Measurements from ENCODE around the gene FEM1A.
"Not testable (repeated sequence)": the region's sequence is repeated elsewhere in the genome, so short reads cannot be mapped to it uniquely, and the experiment has no call there.

FEM1A gene, protein sequence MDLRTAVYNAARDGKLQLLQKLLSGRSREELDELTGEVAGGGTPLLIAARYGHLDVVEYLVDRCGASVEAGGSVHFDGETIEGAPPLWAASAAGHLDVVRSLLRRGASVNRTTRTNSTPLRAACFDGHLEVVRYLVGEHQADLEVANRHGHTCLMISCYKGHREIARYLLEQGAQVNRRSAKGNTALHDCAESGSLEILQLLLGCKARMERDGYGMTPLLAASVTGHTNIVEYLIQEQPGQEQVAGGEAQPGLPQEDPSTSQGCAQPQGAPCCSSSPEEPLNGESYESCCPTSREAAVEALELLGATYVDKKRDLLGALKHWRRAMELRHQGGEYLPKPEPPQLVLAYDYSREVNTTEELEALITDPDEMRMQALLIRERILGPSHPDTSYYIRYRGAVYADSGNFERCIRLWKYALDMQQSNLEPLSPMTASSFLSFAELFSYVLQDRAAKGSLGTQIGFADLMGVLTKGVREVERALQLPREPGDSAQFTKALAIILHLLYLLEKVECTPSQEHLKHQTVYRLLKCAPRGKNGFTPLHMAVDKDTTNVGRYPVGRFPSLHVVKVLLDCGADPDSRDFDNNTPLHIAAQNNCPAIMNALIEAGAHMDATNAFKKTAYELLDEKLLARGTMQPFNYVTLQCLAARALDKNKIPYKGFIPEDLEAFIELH

DNA sequence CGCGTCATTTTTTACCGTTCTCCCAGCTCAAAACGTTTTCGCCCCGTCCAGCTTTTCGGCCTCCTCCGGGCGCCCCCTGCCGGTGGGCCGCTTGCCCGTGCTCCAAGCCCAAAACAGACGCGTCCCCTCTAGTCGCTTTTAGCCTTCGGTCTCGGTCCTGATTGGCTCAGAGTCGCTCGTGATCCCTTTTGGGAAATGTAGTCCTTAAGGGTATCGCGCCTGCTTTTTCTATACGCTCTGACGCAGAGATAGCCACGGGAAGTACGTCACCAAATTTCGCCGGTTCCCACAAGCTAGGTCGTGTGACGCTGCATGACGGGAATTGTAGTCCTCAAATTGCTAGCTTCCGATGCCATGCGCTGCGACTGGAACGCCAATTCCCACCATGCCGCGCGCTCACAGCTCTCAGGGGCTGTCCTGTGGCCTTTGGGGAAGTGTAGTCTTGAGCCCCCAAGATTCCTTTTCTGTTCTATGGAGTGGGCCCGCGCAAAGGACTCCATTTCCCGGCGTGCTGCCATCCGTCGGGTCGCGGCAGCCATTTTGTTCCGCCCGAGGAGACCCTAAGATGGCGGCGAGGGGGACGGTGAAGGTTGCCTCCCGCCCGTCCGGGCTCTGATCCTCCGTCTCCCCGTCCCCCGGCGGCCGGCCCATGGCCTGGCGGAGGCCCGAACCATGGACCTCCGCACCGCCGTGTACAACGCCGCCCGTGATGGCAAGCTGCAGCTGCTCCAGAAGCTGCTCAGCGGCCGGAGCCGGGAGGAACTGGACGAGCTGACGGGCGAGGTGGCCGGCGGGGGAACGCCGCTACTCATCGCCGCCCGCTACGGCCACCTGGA lies at the start of gene FEM1A:
Gene FEM1A, plus strand, starts transcription at position 552 of the 836 bp plus-strand sequence. Its CDS starts 121 bp downstream, at position 673.
- peak; percentile 98 to 99 for DNase-seq

DNA sequence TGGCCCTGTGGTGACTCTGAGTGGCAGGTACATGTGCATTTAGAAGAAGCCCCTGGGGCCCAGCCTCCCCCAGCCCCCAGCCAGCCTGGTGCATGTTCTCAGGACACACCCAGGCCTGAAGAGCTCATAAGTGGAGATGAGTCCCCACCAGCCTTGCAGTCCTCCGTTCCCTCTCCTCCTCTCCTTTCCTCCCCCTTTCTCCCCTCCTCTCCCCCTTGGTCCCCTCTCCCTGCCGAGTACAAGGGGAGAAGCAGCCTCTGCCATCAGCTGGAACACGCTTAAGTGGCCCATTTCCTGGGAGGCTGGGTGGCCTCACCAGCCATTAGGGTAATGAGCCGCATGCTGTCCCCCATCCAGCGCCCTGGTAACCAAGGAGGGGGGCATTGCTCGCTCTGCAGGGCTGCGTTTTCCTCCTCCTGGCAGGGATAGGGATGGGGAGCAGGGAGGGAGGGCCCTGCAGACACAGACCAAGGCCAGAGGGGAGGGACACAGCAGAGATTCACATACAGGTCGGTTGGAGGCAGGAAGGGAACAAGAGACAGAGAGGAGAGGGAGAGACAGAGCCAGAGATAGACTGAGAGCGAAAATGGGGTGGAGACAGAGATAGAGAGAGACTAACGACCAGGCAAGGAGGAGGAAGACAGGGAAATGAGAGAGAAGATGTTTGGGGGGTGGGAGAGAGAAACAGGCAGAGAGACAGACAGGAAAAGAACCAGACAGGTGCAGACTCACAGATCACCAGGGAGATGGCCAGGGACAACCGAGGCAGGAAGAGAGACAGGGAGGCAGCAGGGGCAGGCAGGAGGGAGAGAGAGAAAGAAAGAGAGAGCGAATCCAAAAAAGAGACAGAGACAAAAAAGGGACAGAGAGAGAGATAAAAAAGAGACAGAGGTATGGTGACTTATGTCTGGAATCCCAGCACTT lies 48.5 kb upstream of the FEM1A start:
- DNase-seq, result peak; percentile 13 to 14

DNA sequence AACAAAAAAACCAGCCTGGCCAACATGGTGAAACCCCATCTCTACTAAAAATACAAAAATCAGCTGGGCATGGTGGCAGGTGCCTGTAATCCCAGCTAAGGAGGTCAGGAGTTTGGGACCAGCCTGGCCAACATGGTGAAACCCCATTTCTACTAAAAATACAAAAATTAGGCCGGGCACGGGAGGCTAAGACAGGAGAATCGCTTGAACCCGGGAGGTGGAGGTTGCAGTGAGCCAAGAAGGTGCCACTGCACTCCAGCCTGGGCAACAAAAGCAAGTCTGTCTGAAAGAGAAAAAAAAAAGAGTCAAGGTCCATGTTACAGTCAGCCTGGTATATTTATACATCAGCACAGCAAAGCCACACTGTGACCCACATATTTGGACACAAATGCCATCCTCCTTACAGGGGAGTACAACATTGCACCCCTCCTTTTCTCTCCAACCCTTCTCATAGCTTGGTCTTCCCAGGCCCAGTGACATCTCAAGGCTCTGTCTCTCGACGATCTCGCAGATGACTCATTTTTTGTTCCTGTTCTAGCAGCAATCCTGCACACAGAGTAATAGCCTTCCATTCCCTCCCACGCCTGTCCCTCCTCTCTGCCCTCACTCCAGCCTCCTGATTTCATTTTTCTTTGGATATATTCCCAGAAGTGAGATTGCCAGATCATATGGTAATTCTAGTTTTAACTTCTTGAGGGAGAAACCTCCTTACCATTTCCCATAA lies 46.9 kb upstream of the FEM1A start:
- no peak for DNase-seq

DNA sequence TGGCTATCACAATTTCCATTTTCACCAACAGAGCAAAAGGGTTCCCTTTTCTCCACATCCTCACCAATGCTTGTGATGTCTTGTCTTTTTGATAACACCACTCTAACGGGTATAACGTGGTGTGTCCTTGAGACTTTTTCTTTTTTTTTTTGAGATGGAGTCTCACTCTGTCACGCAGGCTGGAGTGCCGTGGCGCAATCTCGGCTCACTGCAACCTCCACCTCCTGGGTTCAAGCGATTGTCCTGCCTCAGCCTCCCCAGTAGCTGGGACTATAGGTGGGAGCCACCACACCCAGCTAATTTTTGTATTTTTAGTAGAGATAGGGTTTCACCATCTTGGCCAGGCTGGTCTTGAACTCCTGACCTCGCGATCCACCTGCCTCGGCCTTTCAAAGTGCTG lies 46.4 kb upstream of the FEM1A start:
- DNase-seq, result not testable (repeated sequence)

DNA sequence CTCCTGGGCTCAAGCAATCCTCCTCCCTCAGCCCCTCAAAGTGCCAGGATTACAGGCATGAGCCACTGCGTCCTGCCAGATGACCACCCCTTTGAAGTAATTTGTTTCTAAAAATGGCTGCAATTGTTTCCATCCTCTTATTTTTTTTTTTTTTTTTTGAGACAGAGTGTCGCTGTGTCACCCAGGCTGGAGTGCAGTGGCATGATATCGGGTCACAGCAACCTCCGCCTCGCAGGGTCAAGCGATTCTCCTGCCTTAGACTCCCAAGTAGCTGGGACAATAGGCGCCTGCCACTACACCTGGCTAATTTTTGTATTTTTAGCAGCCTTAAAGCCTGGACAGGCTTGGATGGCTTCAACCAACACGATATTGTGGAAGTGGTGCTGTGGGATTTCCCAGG lies 45.5 kb upstream of the FEM1A start:
- DNase-seq, result no peak

DNA sequence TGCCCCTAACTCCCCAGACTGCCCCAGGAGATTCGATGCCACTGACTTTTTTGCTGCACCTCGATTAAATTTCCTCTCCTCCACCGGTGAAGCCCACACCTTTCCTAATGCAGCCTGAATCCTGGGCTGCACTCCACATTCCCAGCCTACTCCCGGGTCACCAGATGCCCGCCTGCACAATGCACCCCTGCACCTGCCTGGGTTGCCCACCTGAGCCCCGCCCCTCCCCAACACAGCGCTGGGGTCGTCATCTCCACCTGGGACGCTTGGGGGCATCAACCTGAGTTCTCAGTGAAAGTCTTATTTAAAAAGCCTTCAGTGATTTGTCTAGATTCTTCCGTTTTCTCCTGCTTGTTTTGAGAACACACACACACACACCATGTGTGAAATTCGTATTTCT lies 43.3 kb upstream of the FEM1A start:
- DNase-seq, result no peak

DNA sequence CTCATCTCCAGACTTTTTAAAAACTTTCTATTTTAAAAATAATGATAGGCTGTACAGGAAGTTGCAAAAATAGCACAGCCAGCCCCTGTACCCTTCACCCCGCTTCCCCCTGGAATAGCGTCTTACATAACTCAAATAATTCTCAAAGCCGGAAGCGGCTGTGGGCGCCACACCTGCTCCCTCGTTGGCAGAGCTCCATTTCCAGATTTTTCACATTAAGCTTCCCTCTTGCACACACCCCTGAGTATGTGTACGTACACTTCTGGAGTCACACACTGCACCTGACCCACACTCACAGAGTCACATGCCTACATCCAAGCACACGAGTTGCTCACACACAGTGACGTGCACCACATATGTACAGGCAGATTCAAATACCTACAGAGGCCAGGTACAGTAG lies 42.9 kb upstream of the FEM1A start:
- no peak for DNase-seq

DNA sequence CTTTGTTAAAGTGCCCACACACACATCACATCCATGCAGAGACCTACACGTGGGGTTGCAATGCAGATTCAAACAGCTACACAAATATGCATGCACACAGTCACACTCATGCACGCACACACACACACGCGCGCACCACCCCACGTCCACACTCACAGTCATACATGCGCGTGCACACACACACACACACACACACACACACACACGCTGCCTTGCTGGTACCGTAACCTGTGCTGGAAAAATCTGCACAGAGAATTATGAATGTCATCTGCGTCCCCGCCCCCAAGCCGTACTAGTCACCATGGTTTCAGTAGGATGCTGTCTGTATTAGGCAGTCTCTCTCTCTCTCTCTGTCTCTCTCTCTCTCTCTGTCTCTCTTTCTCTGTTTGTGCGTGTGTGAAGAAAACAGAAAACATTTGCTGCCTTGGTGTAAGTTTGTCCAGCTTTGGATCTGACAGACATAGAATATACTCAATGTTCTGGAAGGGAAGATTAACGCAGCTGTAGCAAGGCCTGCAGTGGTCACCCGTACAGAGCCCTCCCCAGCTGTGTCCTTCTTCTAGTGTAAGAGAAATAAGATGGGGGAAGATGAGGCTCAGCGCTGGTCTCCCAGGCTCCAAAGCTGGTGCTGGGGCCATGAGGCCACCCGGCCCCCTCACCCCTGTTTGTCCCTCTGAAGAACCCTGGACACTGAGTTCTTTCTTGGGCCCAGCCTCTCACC lies 41.5 kb upstream of the FEM1A start:
- no peak for DNase-seq

DNA sequence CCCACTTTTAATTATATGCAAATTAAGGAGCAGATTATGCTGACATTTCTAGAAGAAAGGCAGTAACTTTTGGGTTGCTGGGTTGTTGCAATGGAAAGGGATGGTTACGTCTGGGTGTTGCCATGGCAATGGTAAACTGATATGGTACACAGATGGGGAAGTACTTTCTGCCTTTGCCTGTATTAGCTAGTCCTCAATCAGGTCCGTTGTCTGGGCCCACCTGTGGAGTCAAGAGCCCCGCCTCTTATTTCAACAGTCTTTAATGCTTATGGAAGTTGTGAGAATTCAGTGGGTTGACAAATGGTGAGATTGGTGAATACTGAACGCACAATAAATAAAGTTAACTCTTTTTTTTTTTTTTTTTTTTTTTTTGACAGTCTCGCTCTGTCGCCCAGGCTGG lies 37.3 kb upstream of the FEM1A start:
- DNase-seq, result no peak

DNA sequence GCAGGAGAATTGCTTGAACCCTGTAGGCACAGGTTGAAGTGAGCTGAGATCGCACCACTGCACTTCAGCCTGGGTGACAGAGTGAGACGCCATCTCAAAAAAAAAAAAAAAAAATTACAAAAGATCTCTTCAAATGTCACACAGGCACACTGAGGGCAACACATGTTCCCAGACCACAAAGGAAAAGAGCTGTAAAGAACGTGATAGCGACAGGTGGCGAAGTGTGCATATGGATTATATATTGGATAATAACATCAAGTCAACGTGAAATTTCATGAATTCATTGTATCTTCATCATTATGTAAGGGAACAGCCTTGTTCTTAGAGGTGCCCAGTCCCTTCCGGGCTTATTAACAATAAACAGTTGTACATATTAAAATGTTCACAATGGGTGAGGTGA lies 36.1 kb upstream of the FEM1A start:
- no peak for DNase-seq

DNA sequence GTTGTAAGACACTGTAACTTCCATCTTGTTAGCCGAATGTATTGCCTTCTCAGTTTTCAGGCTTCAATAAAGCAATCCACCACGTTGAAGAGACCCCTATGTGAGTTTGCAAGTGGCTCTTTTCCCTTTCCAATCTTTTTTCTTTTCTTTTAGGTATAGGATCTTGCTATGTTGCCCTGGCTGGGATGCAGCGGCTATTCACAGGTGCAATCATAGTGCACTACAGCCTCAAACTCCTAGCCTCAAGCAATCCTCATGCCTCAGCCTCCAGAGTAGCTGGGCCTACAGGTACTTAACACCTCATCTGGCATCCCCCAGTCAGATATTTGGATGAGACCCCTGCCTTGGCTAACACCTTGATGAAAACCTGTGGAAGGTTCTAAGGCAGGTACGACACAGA lies 33.5 kb upstream of the FEM1A start:
- no peak for DNase-seq

DNA sequence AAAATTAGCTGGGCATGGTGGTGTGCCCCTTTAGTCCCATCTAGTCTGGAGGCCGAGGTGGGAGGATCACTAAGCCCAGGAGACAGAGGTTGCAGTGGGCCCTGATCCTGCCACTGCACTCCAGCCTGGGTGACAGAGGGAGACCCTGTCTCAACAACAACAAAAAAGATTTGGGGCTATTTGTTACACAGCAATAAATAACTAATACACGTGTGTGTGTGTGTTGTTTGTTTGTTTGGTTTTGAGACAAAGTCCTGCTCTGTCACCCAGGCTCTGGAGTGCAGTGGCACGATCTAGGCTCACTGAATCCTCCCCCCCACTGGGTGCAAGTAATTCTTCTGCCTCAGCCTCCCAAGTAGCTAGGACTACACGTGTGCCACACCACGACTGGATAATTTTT lies 32.9 kb upstream of the FEM1A start:
- DNase-seq, result no peak

DNA sequence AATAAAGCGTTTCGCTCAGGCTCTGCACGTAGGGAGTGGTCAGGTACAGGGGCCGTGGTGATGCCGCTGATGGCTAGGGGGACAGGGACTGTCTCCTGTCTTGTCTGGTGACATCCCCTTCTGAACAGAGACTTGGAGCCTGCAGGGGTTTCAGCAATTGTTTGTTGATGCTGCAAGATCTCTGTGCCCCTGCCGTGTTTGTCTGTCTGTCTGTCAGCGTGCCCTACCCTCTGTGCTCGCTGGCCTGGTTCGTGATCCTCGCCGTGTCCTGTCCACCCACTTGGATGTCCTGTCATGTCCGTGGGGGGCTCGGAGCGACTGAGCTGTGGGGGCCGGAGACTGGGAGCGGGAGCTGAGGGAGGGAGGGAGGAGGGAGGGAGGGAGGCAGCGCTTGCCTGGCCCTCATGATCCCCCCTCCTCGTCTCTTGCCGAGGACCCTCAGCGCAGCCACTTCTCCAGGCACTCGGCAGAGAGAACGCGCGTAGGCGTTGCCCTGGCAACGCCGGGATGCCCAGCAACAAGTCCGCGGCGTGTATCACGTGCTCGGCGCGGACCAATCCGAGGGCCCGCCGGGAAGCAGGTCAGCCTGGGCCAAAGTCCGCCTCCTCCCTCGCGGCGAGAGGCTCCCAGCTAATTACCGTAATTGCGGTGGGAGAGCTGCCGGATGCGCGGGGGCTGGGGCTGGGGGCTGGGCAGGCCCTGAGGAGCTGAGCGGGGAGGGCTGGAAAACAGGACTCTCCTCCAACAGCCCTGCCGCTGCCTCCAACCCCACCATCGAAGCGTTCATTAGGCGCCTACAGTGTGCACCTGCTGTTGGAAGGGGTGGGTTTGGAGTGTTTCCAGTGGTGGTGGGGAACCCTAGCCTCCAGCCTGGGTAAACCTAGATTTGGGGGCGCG lies 31.9 kb upstream of the FEM1A start:
- DNase-seq, result peak; percentile 84 to 88

DNA sequence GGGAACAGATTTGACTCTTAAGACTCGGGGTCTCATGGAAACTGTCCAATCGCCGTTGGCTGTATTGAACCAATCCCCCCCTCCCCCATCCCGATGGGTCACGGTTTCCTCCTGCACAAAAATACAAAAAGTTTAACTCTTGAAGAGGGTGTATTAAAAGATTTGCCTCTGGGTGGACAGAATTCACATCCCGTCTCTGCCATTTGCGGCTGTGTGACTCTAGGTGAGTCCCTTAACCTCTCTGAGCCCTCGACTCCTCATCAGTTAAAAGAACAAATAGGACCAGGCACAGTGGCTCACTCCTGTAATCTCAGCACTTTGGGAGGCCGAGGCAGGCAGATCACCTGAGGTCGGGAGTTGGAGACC lies 31.3 kb upstream of the FEM1A start:
- no peak for DNase-seq

DNA sequence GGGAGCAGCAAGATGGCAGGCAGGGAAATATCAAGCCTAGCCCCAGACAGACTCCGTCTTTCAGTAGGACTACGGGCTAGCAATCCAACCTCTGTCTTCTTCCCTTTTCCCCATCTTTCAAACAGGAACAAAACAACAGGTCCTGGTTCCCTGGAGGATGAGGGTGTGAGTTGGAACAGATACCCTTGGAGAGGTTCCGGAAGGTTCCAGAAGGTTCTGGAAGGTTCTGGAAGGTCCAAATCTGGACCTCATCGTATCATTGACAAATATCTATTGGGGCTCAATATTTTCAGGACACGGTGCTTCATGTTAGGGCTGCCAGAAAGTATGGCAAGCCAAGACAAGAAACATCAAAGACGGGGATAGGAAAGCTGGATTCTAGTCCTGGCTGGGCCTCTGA lies 28.5 kb upstream of the FEM1A start:
- no peak for DNase-seq

DNA sequence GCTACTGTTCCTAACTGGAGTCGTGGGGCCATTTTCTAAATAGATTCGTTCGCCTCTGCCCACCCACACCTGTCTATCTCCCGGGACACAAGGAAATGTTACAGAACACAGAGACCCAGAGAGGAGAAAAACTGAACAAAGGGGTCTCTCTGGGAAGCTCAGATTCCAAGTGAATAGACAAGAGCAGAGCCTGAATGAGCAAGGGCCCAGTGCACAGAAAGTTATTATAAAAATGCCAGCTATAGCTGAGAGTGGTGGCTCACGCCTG lies 27.2 kb upstream of the FEM1A start:
- no peak for DNase-seq

DNA sequence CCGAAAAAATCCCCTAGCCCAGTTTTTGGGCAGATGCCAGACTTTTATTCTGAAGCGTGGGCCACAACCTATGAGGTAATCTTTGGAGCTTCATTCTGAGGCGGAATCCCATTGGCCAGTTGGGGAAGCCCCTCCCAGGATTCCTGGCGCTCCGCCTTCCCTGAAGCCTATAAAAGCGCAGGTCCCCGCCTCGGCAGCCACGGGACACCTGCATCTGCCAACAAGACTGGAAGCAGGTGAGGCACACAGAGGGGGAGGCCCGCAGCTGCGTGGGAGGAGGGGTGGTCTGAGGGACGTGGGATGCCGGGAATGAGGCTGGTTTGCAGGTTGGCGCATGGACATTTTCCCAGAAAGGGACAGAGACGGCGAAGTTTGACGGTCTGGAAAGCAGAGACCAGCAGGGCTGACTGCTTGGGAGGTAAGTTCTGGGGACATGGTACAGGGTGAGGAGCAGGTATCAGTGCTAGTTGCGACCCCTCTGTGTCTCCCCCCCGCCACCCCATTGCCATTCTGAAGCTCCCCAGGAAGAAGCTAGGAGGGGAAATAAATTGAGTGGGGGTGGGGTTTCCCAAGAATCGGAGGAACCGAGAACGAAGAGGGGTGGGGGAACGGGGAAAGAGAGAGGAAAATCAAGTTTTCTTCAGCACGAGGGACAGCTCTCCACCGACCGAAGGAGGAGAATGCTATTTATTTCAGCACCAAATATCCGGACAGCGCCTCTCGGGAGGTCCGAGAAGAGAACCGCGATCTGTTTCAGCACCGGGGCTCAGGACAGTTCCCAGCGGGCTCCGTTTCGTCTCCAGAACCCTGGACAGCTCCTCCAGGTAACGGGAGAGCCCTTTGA lies 22.4 kb upstream of the FEM1A start:
- peak; percentile 65 to 76 for DNase-seq

DNA sequence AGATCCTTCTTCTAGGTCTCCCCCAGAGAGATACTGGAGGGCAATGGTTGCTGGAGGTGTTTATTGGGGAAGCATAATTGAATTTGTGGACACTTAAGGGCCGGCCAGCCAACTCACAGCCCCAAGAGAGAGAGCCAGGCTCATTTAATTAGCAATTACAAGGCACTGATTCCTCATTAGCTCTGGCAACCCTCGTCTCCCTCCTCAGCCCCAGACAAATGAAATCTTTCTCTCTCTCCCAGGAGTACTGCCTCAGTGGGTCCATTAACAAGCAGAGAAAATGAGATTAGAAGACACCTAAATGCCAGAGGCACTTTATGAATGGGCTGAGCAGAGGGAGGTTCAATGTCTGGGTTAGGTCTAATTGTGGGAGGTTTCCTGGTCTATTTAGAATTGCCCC lies 19.0 kb upstream of the FEM1A start:
- no peak for DNase-seq

DNA sequence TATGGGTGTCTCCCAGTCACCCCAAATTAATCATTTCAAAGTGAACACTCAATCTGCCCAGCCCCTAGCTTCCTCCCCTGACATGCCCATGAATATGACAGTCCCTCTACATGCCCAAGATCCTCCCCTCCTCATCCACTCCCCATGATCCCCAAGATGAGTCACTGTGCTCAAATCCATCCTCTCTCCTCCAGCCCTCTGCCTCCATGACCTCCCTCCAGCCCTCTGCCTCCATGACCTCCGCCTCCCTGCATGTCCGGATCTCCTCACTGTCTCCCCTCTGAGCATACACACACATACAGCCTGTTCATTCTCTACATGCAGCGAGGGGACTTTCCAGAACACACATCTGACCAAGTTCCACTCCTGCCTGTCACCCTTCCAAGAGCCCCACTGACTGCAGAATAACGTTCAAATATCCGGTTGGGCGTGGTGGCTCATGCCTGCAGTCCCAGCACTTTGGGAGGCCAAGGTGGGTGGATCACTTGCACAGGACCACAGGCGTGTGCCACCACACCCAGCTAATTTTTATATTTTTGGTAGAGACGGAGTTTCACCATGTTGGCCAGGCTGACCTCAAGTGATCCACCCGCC lies 18.4 kb upstream of the FEM1A start:
- no peak for DNase-seq
